Transverse colon (tissue), 4 donors: ENCODE results near the gene PTGIS.

Experiments
- POLR2A ChIP-seq: fragments of 450-650 bp; IDR thresholded peaks from one replicate; pipeline ENCODE4 v1.6.1; 2016; ENCODE audit warnings: antibody characterized with exemption, mild to moderate bottlenecking, moderate library complexity
- POLR2AphosphoS5 ChIP-seq, 3 donors: sonication (generic); formaldehyde crosslinking; IDR thresholded peaks; one replicate each; pipeline ENCODE4 v1.6.1; 2016; ENCODE audit warnings: antibody characterized with exemption in 3 of 3
- TF ChIP-seq, protein P1 (sequence below), 5 experiments: fragments of 200-600 bp in 3 of 5; fragments of 450-650 bp in 2 of 5; sonication (generic) in 3 of 5; IDR thresholded peaks; 1 replicate in 2 of 5; 2 replicates in 3 of 5; pipeline ENCODE4 v1.5.1; 2016 to 2017; ENCODE audit warnings: antibody characterized with exemption in 5 of 5, inconsistent platforms in 3 of 5, mild to moderate bottlenecking in 2 of 5, moderate library complexity in 1 of 5

DNA sequence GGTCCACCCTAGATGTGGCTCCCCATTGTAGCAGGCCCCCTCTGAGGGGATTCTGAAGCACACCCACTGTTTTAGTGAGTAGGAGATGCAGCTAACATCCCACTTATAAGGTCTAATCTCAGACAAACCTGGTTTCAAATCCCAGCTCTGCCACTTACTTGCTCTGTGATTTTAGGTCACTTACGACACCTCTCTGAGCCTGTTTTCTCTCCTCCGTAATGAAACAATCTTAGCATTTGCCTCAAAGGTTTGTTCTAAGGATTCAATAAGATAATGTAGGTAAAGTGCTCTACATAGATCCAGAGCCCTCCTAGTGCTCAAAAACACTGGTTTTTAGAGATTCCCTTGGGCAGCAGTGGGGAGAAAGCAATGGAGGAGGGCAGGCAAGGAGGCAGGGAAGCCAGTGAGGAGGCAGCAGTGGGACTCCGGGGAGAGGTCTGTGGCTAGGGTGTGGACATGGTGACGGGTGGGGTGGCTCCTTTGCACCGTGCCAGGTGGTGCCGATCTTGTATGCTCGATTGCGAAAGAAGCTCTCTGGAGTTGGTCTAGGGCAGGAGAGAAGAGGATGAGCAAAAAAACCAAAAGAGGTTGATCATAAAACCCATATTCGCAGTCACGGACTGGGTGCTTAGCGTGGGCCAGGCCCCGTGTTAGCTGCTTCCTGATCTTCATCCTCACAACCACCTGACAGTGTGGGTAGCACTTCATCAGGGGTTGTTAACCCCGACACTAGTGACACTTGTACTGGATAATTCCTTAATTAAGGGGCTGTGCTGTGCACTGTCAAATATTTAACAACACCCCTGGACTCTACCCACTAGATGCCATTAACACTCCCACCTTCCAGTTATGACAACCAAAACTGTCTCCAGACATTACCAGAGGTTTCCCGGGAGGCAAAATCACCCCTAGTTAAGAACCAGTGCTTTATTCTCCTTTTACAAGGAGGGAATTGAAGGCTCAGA is 16.8 kb upstream of the PTGIS start:
- TF ChIP-seq POLR2AphosphoS5 (IDR thresholded peaks at IDR 0.05) (no peak), POLR2A (no peak)
- TF ChIP-seq, protein P1, sequence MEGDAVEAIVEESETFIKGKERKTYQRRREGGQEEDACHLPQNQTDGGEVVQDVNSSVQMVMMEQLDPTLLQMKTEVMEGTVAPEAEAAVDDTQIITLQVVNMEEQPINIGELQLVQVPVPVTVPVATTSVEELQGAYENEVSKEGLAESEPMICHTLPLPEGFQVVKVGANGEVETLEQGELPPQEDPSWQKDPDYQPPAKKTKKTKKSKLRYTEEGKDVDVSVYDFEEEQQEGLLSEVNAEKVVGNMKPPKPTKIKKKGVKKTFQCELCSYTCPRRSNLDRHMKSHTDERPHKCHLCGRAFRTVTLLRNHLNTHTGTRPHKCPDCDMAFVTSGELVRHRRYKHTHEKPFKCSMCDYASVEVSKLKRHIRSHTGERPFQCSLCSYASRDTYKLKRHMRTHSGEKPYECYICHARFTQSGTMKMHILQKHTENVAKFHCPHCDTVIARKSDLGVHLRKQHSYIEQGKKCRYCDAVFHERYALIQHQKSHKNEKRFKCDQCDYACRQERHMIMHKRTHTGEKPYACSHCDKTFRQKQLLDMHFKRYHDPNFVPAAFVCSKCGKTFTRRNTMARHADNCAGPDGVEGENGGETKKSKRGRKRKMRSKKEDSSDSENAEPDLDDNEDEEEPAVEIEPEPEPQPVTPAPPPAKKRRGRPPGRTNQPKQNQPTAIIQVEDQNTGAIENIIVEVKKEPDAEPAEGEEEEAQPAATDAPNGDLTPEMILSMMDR (IDR thresholded peaks at IDR 0.05), result no peak
